HG02571 (cell line): ENCODE results near the gene KATNB1.
"Not testable (repeated sequence)": the region's sequence is repeated elsewhere in the genome, so short reads cannot be mapped to it uniquely, and the experiment has no call there.

ENCODE experiments used
- ATAC-seq: cut with Tn5 transposase; IDR thresholded peaks from one replicate; pipeline ENCODE4 v1.9.1; 2021; ENCODE audit warnings: mild to moderate bottlenecking, moderate library complexity; ENCODE audit not compliant: unreplicated experiment

The KATNB1 gene

GRCh38 chr16:57725151-57725550, 10.4 kb upstream of the KATNB1 start:
- no peak for ATAC-seq

- no peak for ATAC-seq
Measured at GRCh38 chr16:57725554-57725953, 10.0 kb upstream of the KATNB1 start.

- ATAC-seq = no peak
Measured at GRCh38 chr16:57725976-57726375, 9.6 kb upstream of the KATNB1 start.

- no peak for ATAC-seq
Measured at GRCh38 chr16:57726433-57726947, 9.1 kb upstream of the KATNB1 start.

- ATAC-seq = no peak
Measured at GRCh38 chr16:57727610-57728009, 8.0 kb upstream of the KATNB1 start.

GRCh38 chr16:57728336-57729181, 7.0 kb upstream of the KATNB1 start:
- no peak for ATAC-seq

GRCh38 chr16:57729182-57729484, 6.4 kb upstream of the KATNB1 start:
- no peak for ATAC-seq

GRCh38 chr16:57729852-57730251, 5.7 kb upstream of the KATNB1 start:
- ATAC-seq = not testable (repeated sequence)

- no peak for ATAC-seq
Measured at GRCh38 chr16:57730771-57731730, 4.5 kb upstream of the KATNB1 start.

GRCh38 chr16:57732037-57732436, 3.5 kb upstream of the KATNB1 start:
- ATAC-seq = no peak

GRCh38 chr16:57732714-57733113, 2.9 kb upstream of the KATNB1 start:
- ATAC-seq = no peak

GRCh38 chr16:57734308-57734924, 1.2 kb upstream of the KATNB1 start:
- no peak for ATAC-seq

GRCh38 chr16:57734925-57735754, 430 bp upstream of the KATNB1 start:
- ATAC-seq = peak; percentile 91

GRCh38 chr16:57736419-57737351, 1.1 kb downstream of the KATNB1 start:
- no peak for ATAC-seq

- no peak for ATAC-seq
Measured at GRCh38 chr16:57738844-57739243, 3.3 kb downstream of the KATNB1 start.

GRCh38 chr16:57739756-57740422, 4.3 kb downstream of the KATNB1 start:
- ATAC-seq = no peak

GRCh38 chr16:57740423-57741071, 5.0 kb downstream of the KATNB1 start:
- no peak for ATAC-seq

- no peak for ATAC-seq
Measured at GRCh38 chr16:57741660-57742191, 6.2 kb downstream of the KATNB1 start.
